Dermis blood vessel endothelial cell (primary cell): Measurements from ENCODE around the gene STX2. TPM values are rescaled to one million over a fixed set of nuclear protein-coding genes. Genes with fewer than 3 reads are reported as not detected.

Source experiments
- DNase-seq: peaks from one replicate; pipeline ENCODE4 v3.0.0; 2010
- total RNA-seq: library from RNA; depleted of rRNA; stranded (reverse); fragments of >200 nt; gene quantifications from 2 replicates; pipeline ENCODE4 v1.2.3, GENCODE V29; 2014

Gene STX2
- total RNA-seq, 1 donor from 2014 or later, result 31.1 TPM

GRCh38 chr12:130829391-130830245 lies 9.4 kb downstream of the STX2 start:
- DNase-seq, result no peak

GRCh38 chr12:130828895-130829294 lies 10.2 kb downstream of the STX2 start:
- no peak for DNase-seq

- no peak for DNase-seq
Observed at GRCh38 chr12:130827432-130827831, 11.6 kb downstream of the STX2 start.

- peak; percentile 49 for DNase-seq
Observed at GRCh38 chr12:130826151-130826801, 12.8 kb downstream of the STX2 start.

- no peak for DNase-seq
Observed at GRCh38 chr12:130825771-130826150, 13.3 kb downstream of the STX2 start.

- DNase-seq, result no peak
Observed at GRCh38 chr12:130819681-130820080, 19.4 kb downstream of the STX2 start.

GRCh38 chr12:130818635-130819576 lies 20.1 kb downstream of the STX2 start:
- DNase-seq, result peak; percentile 72

GRCh38 chr12:130818272-130818634 lies 20.8 kb downstream of the STX2 start:
- no peak for DNase-seq

- no peak for DNase-seq
Observed at GRCh38 chr12:130817804-130818203, 21.2 kb downstream of the STX2 start.

- no peak for DNase-seq
Observed at GRCh38 chr12:130816097-130816496, 23.0 kb downstream of the STX2 start.

GRCh38 chr12:130815028-130815741 lies 23.9 kb downstream of the STX2 start:
- no peak for DNase-seq

GRCh38 chr12:130813949-130814348 lies 25.1 kb downstream of the STX2 start:
- no peak for DNase-seq

- no peak for DNase-seq
Observed at GRCh38 chr12:130813436-130813835, 25.6 kb downstream of the STX2 start.

- DNase-seq, result no peak
Observed at GRCh38 chr12:130809791-130810190, 29.3 kb downstream of the STX2 start.

GRCh38 chr12:130807309-130807708 lies 31.7 kb downstream of the STX2 start:
- no peak for DNase-seq

GRCh38 chr12:130806574-130806973 lies 32.5 kb downstream of the STX2 start:
- no peak for DNase-seq

GRCh38 chr12:130805635-130806034 lies 33.4 kb downstream of the STX2 start:
- peak; percentile 10 for DNase-seq

- no peak for DNase-seq
Observed at GRCh38 chr12:130804216-130804615, 34.8 kb downstream of the STX2 start.

GRCh38 chr12:130803702-130804101 lies 35.3 kb downstream of the STX2 start:
- no peak for DNase-seq

- DNase-seq, result no peak
Observed at GRCh38 chr12:130800312-130800711, 38.7 kb downstream of the STX2 start.

GRCh38 chr12:130799051-130799450 lies 40.0 kb downstream of the STX2 start:
- DNase-seq, result no peak

- no peak for DNase-seq
Observed at GRCh38 chr12:130796985-130797686, 41.9 kb downstream of the STX2 start.
